ENCODE measurements around the gene MEGF8. TPM values are rescaled to one million over a fixed set of nuclear protein-coding genes. Genes with fewer than 3 reads are reported as not detected.

The MEGF8 gene
- total RNA-seq, 3 donors from 2014 or later (not counting 1 experiment from before 2014, with no cell fraction given): 8.1 to 11.3 (median 10.5) TPM

DNA sequence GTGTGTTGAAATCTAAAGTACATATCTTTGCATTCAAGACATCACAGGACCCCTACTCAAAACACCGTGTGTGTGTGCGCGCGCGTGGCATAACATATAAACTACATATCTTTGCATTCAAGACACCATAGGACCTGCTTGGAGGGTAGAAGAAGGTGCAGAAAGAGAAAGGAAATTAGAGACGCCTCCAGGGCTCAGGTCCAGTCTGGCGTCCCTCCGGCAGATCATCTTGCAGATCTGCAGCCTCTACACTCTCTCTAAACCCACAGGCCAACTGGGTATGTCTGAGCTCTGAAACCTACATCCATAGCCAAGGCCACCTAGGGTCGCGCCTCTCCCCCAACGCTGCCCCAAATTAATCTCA is 22.4 kb upstream of the MEGF8 start:
- Histone ChIP-seq H3K9me3 (ENCODE audit: control insufficient read depth, insufficient read depth, low read length) (no peaks in the 10 kb centered on the region), H3K27ac (ENCODE audit: low read length) (peak overlapping the region; percentile 22), H3K27me3 (ENCODE audit: control insufficient read depth, insufficient read depth, low read length) (no peaks in the 10 kb centered on the region), H3K4me1 (ENCODE audit: control insufficient read depth, insufficient read depth, low read length) (peaks cover 17% of the 10 kb centered on the region), H3K4me3 (ENCODE audit: low read length) (peak overlapping the region; percentile 64), H3K36me3 (ENCODE audit: control insufficient read depth, insufficient read depth, low read length) (no peaks in the 10 kb centered on the region)
- no peak for DNase-seq
- WGBS (ENCODE audit: insufficient coverage): 89% methylated on average over 6 of the region's 11 CpGs
- TF ChIP-seq, protein P1, sequence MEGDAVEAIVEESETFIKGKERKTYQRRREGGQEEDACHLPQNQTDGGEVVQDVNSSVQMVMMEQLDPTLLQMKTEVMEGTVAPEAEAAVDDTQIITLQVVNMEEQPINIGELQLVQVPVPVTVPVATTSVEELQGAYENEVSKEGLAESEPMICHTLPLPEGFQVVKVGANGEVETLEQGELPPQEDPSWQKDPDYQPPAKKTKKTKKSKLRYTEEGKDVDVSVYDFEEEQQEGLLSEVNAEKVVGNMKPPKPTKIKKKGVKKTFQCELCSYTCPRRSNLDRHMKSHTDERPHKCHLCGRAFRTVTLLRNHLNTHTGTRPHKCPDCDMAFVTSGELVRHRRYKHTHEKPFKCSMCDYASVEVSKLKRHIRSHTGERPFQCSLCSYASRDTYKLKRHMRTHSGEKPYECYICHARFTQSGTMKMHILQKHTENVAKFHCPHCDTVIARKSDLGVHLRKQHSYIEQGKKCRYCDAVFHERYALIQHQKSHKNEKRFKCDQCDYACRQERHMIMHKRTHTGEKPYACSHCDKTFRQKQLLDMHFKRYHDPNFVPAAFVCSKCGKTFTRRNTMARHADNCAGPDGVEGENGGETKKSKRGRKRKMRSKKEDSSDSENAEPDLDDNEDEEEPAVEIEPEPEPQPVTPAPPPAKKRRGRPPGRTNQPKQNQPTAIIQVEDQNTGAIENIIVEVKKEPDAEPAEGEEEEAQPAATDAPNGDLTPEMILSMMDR (IDR thresholded peaks at IDR 0.05): no peak
- intact Hi-C loops (cut with micrococcal nuclease): loop anchor here (2.0 kb wide), 1 partner anchor 22 kb away; the partner anchor contains the start of gene MEGF8
- H3K27ac Mint-ChIP-seq: peak overlapping the region in 1 of 2 donors; percentile 74
- no peaks in the 10 kb centered on the region for H3K9me3 Mint-ChIP-seq
- H3K4me1 Mint-ChIP-seq: peaks cover 12 to 20% of the 10 kb centered on the region in 2 donors
- peak overlapping the region; percentile 79 for H3K4me3 Mint-ChIP-seq
- H3K36me3 Mint-ChIP-seq: no peaks in the 10 kb centered on the region
- no peak for ATAC-seq
- H3K27me3 Mint-ChIP-seq (ENCODE audit: low read depth in 2 of 2): peaks cover 0 to 10% of the 10 kb centered on the region in 2 donors

DNA sequence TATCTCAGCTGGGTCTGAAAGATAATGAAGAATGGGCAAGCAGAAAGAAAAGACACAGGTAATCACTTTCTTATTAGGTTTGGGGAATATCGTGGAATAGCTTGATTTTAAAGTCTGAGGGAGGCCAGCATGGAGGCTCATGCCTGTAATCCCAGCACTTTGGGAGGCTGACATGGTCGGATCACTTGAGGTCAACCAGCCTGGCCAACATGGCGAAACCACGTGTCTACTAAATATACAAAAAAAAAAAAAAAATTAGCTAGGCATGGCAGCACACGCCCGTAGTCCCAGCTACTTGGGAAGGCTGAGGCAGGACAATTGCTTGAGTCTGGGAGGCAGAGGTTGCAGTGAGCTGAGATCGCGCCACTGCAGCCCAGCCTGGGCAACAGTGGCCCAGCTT is 21.6 kb upstream of the MEGF8 start:
- no peaks in the 10 kb centered on the region for H3K9me3 ChIP-seq (ENCODE audit: control insufficient read depth, insufficient read depth, low read length)
- DNase-seq: no peak
- H3K27me3 Mint-ChIP-seq (ENCODE audit: low read depth in 2 of 2): peaks cover 0 to 11% of the 10 kb centered on the region in 2 donors
- peaks cover 17% of the 10 kb centered on the region for H3K4me1 ChIP-seq (ENCODE audit: control insufficient read depth, insufficient read depth, low read length)
- no peak overlapping the region for H3K27ac Mint-ChIP-seq
- 85% methylated on average over 7 of the region's 8 CpGs for WGBS (ENCODE audit: insufficient coverage)
- H3K36me3 Mint-ChIP-seq: no peaks in the 10 kb centered on the region
- H3K4me1 Mint-ChIP-seq: peaks cover 12 to 20% of the 10 kb centered on the region in 2 donors
- H3K4me3 Mint-ChIP-seq: no peak overlapping the region
- no peak overlapping the region for H3K27ac ChIP-seq (ENCODE audit: low read length)
- ATAC-seq: no peak
- H3K36me3 ChIP-seq (ENCODE audit: control insufficient read depth, insufficient read depth, low read length): no peaks in the 10 kb centered on the region
- no peak overlapping the region for H3K4me3 ChIP-seq (ENCODE audit: low read length)
- no peaks in the 10 kb centered on the region for H3K9me3 Mint-ChIP-seq
- H3K27me3 ChIP-seq (ENCODE audit: control insufficient read depth, insufficient read depth, low read length): no peaks in the 10 kb centered on the region
- intact Hi-C loops (cut with micrococcal nuclease): loop anchor here (2.0 kb wide), 1 partner anchor 21 kb away; the partner anchor contains the start of gene MEGF8
- TF ChIP-seq, protein P1 (IDR thresholded peaks at IDR 0.05): no peak

DNA sequence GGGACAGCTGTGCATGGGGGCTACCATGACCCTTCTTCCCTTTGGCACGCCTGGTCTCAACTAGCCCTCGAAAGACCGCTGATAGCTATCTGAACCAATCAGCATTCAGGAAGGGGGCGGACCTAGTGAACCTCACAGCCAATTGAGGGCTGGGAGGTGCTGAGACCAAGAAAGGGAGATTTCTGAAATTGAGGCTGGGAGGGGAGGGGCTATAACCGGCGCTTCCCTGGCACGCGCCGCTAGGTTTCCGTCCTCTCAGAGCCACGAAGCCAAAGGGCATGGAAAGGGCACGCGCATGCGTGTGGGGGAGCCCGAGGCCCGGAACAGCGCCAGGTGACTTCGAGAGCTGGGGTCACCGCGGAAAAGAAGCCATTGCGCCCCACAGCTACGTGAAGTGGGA is 18.8 kb upstream of the MEGF8 start:
- Histone ChIP-seq H3K27ac (ENCODE audit: low read length) (no peak overlapping the region), H3K4me3 (ENCODE audit: low read length) (no peak overlapping the region), H3K27me3 (ENCODE audit: control insufficient read depth, insufficient read depth, low read length) (peaks cover 3% of the 10 kb centered on the region), H3K9me3 (ENCODE audit: control insufficient read depth, insufficient read depth, low read length) (no peaks in the 10 kb centered on the region), H3K4me1 (ENCODE audit: control insufficient read depth, insufficient read depth, low read length) (peaks cover 15% of the 10 kb centered on the region), H3K36me3 (ENCODE audit: control insufficient read depth, insufficient read depth, low read length) (no peaks in the 10 kb centered on the region)
- H3K36me3 Mint-ChIP-seq: no peaks in the 10 kb centered on the region
- H3K27me3 Mint-ChIP-seq (ENCODE audit: low read depth in 2 of 2): peaks cover 10 to 19% of the 10 kb centered on the region in 2 donors
- ATAC-seq (no peak), DNase-seq (peak in 1 of 2 donors; percentile 23)
- no peak overlapping the region for H3K4me3 Mint-ChIP-seq
- 91% methylated on average over 22 of the region's 22 CpGs for WGBS (ENCODE audit: insufficient coverage)
- no peak overlapping the region for H3K27ac Mint-ChIP-seq
- no peaks in the 10 kb centered on the region for H3K9me3 Mint-ChIP-seq
- TF ChIP-seq, protein P1 (IDR thresholded peaks at IDR 0.05): no peak
- intact Hi-C loops (cut with micrococcal nuclease): no loop called here
- H3K4me1 Mint-ChIP-seq: peaks cover 12 to 20% of the 10 kb centered on the region in 2 donors

DNA sequence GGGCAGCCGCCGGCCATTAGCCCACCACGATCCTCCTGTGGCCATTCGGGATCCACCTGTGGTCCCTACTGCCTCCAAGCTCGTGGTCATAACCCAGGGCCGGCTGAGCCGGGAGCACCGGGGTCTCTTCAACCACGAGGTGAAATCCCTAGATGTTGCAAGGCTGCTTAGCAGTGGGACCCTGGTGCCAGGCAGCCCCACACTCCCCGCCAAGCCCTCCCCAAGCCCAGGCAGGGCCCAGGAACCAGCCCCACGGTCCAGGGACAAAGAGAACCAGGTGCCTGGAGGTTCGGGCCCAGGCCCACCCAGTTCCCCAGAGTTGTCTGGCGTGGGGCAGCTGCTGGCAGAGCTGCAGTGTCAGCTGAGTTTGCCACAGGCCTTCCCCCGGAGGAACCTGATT is 15.7 kb upstream of the MEGF8 start:
- H3K27ac Mint-ChIP-seq: no peak overlapping the region
- DNase-seq: no peak
- H3K9me3 Mint-ChIP-seq: no peaks in the 10 kb centered on the region
- Histone ChIP-seq H3K27ac (ENCODE audit: low read length) (no peak overlapping the region), H3K36me3 (ENCODE audit: control insufficient read depth, insufficient read depth, low read length) (no peaks in the 10 kb centered on the region), H3K4me1 (ENCODE audit: control insufficient read depth, insufficient read depth, low read length) (peaks cover 19% of the 10 kb centered on the region), H3K27me3 (ENCODE audit: control insufficient read depth, insufficient read depth, low read length) (peaks cover 25% of the 10 kb centered on the region), H3K4me3 (ENCODE audit: low read length) (no peak overlapping the region), H3K9me3 (ENCODE audit: control insufficient read depth, insufficient read depth, low read length) (no peaks in the 10 kb centered on the region)
- H3K36me3 Mint-ChIP-seq: no peaks in the 10 kb centered on the region
- H3K27me3 Mint-ChIP-seq (ENCODE audit: low read depth in 2 of 2): peaks cover 23 to 35% of the 10 kb centered on the region in 2 donors
- intact Hi-C loops (cut with micrococcal nuclease): no loop called here
- WGBS (ENCODE audit: insufficient coverage): 89% methylated on average over 14 of the region's 14 CpGs
- peaks cover 12 to 23% of the 10 kb centered on the region in 2 donors for H3K4me1 Mint-ChIP-seq
- no peak for ATAC-seq
- no peak overlapping the region for H3K4me3 Mint-ChIP-seq
- TF ChIP-seq, protein P1 (IDR thresholded peaks at IDR 0.05): no peak
